Activated B cell treated with CpG ODN at 0.5 μM for 24 hours (primary cell): ENCODE data around the gene RANBP6. TPM values are rescaled to one million over a fixed set of nuclear protein-coding genes. Genes with fewer than 3 reads are reported as not detected.
A peak's percentile ranks its signal among the peaks of the same experiment; 100 is the strongest.

Experiments used
- ATAC-seq: fragments of 200-7000 bp; cut with Tn5 transposase; one replicate; pipeline ENCODE4 v1.10.0; 2021; ENCODE audit warnings: low read depth, mild to moderate bottlenecking, moderate library complexity
- CTCF ChIA-PET: fragments of 350-600 bp; sonication (Branson Sonifier 250); formaldehyde crosslinking; loops from one replicate; lab custom pipeline; 2021; ENCODE audit warnings: antibody characterized with exemption; lab: Charles Lee
- POLR2A ChIA-PET: fragments of 350-600 bp; sonication (Branson Sonifier 250); formaldehyde crosslinking; loops from one replicate; lab custom pipeline; 2021; ENCODE audit warnings: antibody characterized with exemption; lab: Charles Lee
- DNase-seq: peaks from one replicate; pipeline ENCODE4 v3.0.0; 2022
- H3K27ac Mint-ChIP-seq: one replicate; pipeline ENCODE4 v1.8.0; 2020; ENCODE audit warnings: mixed read lengths
- H3K27me3 Mint-ChIP-seq: one replicate; pipeline ENCODE4 v1.8.0; 2021; ENCODE audit warnings: mixed read lengths
- H3K36me3 Mint-ChIP-seq: one replicate; pipeline ENCODE4 v1.8.0; 2021; ENCODE audit warnings: low read depth, mixed read lengths
- H3K4me1 Mint-ChIP-seq: one replicate; pipeline ENCODE4 v1.8.0; 2021; ENCODE audit warnings: mixed read lengths
- H3K4me3 Mint-ChIP-seq: one replicate; pipeline ENCODE4 v1.8.0; 2020; ENCODE audit warnings: mild to moderate bottlenecking, mixed read lengths
- H3K9me3 Mint-ChIP-seq: one replicate; pipeline ENCODE4 v1.8.0; 2020; ENCODE audit warnings: mixed read lengths
- intact Hi-C: fragments of 100-400 bp; cut with micrococcal nuclease; formaldehyde crosslinking; loops from one replicate; pipeline ENCODE4 v1.15.1; 2024
- total RNA-seq: library from RNA; stranded (reverse); gene quantifications from 2 replicates; pipeline ENCODE4 v1.2.3, GENCODE V29; 2022
- TF ChIP-seq, protein P1 (sequence below): fragments of 200-600 bp; IDR thresholded peaks from one replicate; pipeline ENCODE4 v1.8.0; 2022; ENCODE audit warnings: antibody characterized with exemption, mild to moderate bottlenecking

The RANBP6 gene
- total RNA-seq, 1 donor from 2014 or later: 22.5 TPM

DNA sequence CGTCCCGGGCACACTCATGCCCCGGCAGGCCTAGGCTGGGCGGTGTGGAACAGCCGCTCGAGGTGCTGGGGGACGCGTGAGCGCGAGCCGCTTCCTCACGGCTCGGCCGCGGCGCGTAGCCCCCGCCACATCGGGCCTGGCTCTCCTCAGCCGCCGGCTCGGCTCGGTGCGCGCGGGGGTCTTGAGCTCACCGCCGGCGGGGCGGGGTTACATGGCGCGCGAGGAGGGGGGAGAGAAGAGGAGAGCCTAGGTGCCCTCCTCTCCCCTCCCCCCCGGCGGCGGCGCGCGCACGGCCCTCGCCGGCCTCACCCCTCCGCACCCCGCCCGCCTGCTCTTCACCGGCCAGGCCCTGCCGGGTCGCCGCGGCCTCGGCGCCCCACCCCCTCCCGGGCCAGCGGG, 7.7 kb downstream of the RANBP6 start:
- CTCF ChIA-PET: interaction anchor here (0.9 to 1.0 kb wide), 2 partner anchors 17 to 47 kb away, joined by 3 to 5 read pairs; no protein-coding TSS in a partner anchor
- peak overlapping the region; percentile 94 for H3K4me3 Mint-ChIP-seq
- TF ChIP-seq, protein P1, sequence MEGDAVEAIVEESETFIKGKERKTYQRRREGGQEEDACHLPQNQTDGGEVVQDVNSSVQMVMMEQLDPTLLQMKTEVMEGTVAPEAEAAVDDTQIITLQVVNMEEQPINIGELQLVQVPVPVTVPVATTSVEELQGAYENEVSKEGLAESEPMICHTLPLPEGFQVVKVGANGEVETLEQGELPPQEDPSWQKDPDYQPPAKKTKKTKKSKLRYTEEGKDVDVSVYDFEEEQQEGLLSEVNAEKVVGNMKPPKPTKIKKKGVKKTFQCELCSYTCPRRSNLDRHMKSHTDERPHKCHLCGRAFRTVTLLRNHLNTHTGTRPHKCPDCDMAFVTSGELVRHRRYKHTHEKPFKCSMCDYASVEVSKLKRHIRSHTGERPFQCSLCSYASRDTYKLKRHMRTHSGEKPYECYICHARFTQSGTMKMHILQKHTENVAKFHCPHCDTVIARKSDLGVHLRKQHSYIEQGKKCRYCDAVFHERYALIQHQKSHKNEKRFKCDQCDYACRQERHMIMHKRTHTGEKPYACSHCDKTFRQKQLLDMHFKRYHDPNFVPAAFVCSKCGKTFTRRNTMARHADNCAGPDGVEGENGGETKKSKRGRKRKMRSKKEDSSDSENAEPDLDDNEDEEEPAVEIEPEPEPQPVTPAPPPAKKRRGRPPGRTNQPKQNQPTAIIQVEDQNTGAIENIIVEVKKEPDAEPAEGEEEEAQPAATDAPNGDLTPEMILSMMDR: no peak
- H3K4me1 Mint-ChIP-seq: peaks cover 51% of the 10 kb centered on the region
- ATAC-seq: peak; percentile 57
- intact Hi-C loops: loop anchor here (1.0 to 5.0 kb wide), 12 partner anchors 8 to 1330 kb away; partner anchors contain the start of genes AK3, CDC37L1, JAK2 and KDM4C
- H3K36me3 Mint-ChIP-seq: peaks cover 32% of the 10 kb centered on the region
- POLR2A ChIA-PET: interaction anchor here (0.6 to 2.6 kb wide), 14 partner anchors 8 to 749 kb away, joined by 3 to 25 read pairs (median 5); partner anchors contain the start of genes ERMP1, KDM4C, PLGRKT and RIC1
- H3K27ac Mint-ChIP-seq: peak overlapping the region; percentile 87
- H3K9me3 Mint-ChIP-seq: no peaks in the 10 kb centered on the region
- peak; percentile 81 for DNase-seq
- H3K27me3 Mint-ChIP-seq: no peaks in the 10 kb centered on the region

DNA sequence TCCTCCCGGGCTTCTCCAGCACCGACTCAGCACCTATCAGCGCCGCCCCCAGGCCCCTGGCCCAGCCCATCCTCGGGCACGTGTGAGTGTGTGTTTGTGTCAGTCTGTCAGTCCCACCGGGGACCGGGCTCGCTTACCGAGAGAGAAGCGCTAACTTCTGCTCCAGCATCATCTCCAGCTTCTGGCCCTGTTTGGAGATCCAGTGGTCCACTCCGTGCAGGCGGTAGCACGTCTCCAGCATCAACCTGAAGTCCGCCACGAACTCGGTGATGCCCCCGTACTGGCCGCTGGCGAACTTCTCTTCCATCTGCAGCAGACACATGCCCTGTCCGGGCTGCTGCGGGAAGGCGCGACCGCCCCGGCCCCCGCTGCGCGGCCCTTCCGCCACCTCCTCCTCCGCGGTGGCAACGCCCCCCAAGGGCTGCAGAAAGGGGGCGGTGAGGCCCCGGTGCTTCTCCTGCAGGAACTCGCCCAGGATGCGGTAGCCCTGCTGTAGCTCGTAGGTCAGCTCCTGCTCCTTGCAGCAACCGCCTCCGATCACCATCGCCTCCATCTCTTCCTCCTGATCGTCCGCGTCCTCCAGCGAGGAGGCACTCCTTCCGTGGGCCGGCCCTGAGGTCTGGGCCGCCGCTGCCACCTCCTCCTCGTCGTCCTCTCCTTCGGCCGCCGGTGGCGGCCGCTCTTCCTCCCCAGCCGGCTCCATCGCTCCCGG, 8.2 kb downstream of the RANBP6 start:
- DNase-seq (peak; percentile 88), ATAC-seq (peak; percentile 72)
- no peaks in the 10 kb centered on the region for H3K9me3 Mint-ChIP-seq
- ChIA-PET CTCF (interaction anchor here (1.0 kb wide), 1 partner anchor 47 kb away, joined by 3 read pairs; no protein-coding TSS in a partner anchor), POLR2A (interaction anchor here (0.6 to 2.6 kb wide), 12 partner anchors 8 to 1328 kb away, joined by 3 to 25 read pairs (median 4); partner anchors contain the start of genes CDC37L1, KDM4C, PLGRKT and RANBP6)
- peaks cover 26% of the 10 kb centered on the region for H3K36me3 Mint-ChIP-seq
- peak overlapping the region; percentile 94 for H3K4me3 Mint-ChIP-seq
- no peaks in the 10 kb centered on the region for H3K27me3 Mint-ChIP-seq
- H3K4me1 Mint-ChIP-seq: peaks cover 48% of the 10 kb centered on the region
- TF ChIP-seq, protein P1: no peak
- peak overlapping the region; percentile 87 for H3K27ac Mint-ChIP-seq
- intact Hi-C loops: loop anchor here (1.0 to 5.0 kb wide), 5 partner anchors 8 to 1330 kb away; partner anchors contain the start of genes AK3, CDC37L1, JAK2 and RANBP6

- DNase-seq (no peak), ATAC-seq (no peak)
- Mint-ChIP-seq H3K36me3 (peaks cover 22% of the 10 kb centered on the region), H3K4me3 (peak overlapping the region; percentile 94), H3K27me3 (no peaks in the 10 kb centered on the region), H3K4me1 (peaks cover 47% of the 10 kb centered on the region), H3K9me3 (no peaks in the 10 kb centered on the region), H3K27ac (peak overlapping the region; percentile 87)
- TF ChIP-seq, protein P1: no peak
- ChIA-PET CTCF (no interaction called here), POLR2A (interaction anchor here (0.6 to 2.6 kb wide), 6 partner anchors 9 to 1327 kb away, joined by 3 to 25 read pairs (median 4); partner anchors contain the start of genes CDC37L1, KDM4C, RANBP6 and UHRF2)
- intact Hi-C loops: loop anchor here (1.0 to 5.0 kb wide), 5 partner anchors 9 to 1329 kb away; partner anchors contain the start of genes AK3, CDC37L1, JAK2 and RANBP6
Observed at GRCh38 chr9:6006749-6007057, 8.7 kb downstream of the RANBP6 start.

GRCh38 chr9:6000955-6001354, 14.5 kb downstream of the RANBP6 start:
- no peak for DNase-seq
- Mint-ChIP-seq H3K4me3 (no peak overlapping the region), H3K27me3 (no peaks in the 10 kb centered on the region), H3K9me3 (no peaks in the 10 kb centered on the region), H3K4me1 (peaks cover 45% of the 10 kb centered on the region), H3K27ac (no peak overlapping the region), H3K36me3 (peaks cover 10% of the 10 kb centered on the region)
- ChIA-PET POLR2A (no interaction called here), CTCF (no interaction called here)
- ATAC-seq: no peak
- intact Hi-C loops: no loop called here
- TF ChIP-seq, protein P1: no peak
